ENCODE measurements around the gene BOD1L1.

Gene BOD1L1

GRCh38 chr4:13627606-13628311, at the start of gene BOD1L1 (continued):
- TF ChIP-seq ZNF623 (tag by site-specific recombination; IDR thresholded peaks at IDR 0.05) (no peak), ZNF501 (tag by site-specific recombination; IDR thresholded peaks at IDR 0.05) (peak; percentile 80), ZBTB8A (tag by site-specific recombination; IDR thresholded peaks at IDR 0.05) (peak; percentile 83), TRIM28 (IDR thresholded peaks at IDR 0.05; ENCODE audit: borderline replicate concordance, low read length) (peak; percentile 30; the same call in 1 of the 2 replicates), SP7 (tag by site-specific recombination; IDR thresholded peaks at IDR 0.05) (peak; percentile 62; the same call in 1 of the 2 replicates), ZNF707 (tag by site-specific recombination; IDR thresholded peaks at IDR 0.05) (no peak), KLF10 (tag by site-specific recombination; IDR thresholded peaks at IDR 0.05) (no peak), HOXD13 (CRISPR knock-in tag; IDR thresholded peaks at IDR 0.05; ENCODE audit: borderline replicate concordance) (no peak), ZBTB17 (tag by site-specific recombination; IDR thresholded peaks at IDR 0.05) (peak; percentile 64), SP3 (tag by site-specific recombination; IDR thresholded peaks at IDR 0.05) (peak; percentile 58), ZNF202 (tag by site-specific recombination; IDR thresholded peaks at IDR 0.05; ENCODE audit: borderline replicate concordance) (no peak), ZNF112 (tag by site-specific recombination; IDR thresholded peaks at IDR 0.05) (no peak), ZEB2 (tag by site-specific recombination; IDR thresholded peaks at IDR 0.05) (peak; percentile 82), ZNF518A (tag by site-specific recombination; conservative IDR thresholded peaks at IDR 0.05; ENCODE audit: low read depth) (peak; percentile 99), ZNF10 (tag by site-specific recombination; IDR thresholded peaks at IDR 0.05) (peak; percentile 63; the same call in 1 of the 2 replicates), ZNF76 (tag by site-specific recombination; IDR thresholded peaks at IDR 0.05; ENCODE audit: borderline replicate concordance, low read depth) (peak; percentile 94), FEZF1 (tag by site-specific recombination; IDR thresholded peaks at IDR 0.05) (peak; percentile 33; the same call in 1 of the 2 replicates), ZNF600 (tag by site-specific recombination; IDR thresholded peaks at IDR 0.05) (peak; percentile 96), SP2 (tag by site-specific recombination; IDR thresholded peaks at IDR 0.05) (peak; percentile 87), ZNF792 (tag by site-specific recombination; IDR thresholded peaks at IDR 0.05) (no peak), ZNF660 (tag by site-specific recombination; IDR thresholded peaks at IDR 0.05) (peak; percentile 63), ZNF366 (tag by site-specific recombination; conservative IDR thresholded peaks at IDR 0.05) (peak; percentile 77), REST (tag by site-specific recombination; IDR thresholded peaks at IDR 0.05) (0 out of 2 replicates have a peak, but pooled peaks have one; percentile 17), ZNF335 (tag by site-specific recombination; conservative IDR thresholded peaks at IDR 0.05) (peak; percentile 73), ZNF610 (tag by site-specific recombination; IDR thresholded peaks at IDR 0.05; ENCODE audit: borderline replicate concordance) (no peak), KLF8 (tag by site-specific recombination; IDR thresholded peaks at IDR 0.05) (peak; percentile 42; the same call in 1 of the 2 replicates)
- TF ChIP-seq, protein P1, sequence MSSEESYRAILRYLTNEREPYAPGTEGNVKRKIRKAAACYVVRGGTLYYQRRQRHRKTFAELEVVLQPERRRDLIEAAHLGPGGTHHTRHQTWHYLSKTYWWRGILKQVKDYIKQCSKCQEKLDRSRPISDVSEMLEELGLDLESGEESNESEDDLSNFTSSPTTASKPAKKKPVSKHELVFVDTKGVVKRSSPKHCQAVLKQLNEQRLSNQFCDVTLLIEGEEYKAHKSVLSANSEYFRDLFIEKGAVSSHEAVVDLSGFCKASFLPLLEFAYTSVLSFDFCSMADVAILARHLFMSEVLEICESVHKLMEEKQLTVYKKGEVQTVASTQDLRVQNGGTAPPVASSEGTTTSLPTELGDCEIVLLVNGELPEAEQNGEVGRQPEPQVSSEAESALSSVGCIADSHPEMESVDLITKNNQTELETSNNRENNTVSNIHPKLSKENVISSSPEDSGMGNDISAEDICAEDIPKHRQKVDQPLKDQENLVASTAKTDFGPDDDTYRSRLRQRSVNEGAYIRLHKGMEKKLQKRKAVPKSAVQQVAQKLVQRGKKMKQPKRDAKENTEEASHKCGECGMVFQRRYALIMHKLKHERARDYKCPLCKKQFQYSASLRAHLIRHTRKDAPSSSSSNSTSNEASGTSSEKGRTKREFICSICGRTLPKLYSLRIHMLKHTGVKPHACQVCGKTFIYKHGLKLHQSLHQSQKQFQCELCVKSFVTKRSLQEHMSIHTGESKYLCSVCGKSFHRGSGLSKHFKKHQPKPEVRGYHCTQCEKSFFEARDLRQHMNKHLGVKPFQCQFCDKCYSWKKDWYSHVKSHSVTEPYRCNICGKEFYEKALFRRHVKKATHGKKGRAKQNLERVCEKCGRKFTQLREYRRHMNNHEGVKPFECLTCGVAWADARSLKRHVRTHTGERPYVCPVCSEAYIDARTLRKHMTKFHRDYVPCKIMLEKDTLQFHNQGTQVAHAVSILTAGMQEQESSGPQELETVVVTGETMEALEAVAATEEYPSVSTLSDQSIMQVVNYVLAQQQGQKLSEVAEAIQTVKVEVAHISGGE (tag by site-specific recombination; conservative IDR thresholded peaks at IDR 0.05; ENCODE audit: low read depth): peak; percentile 95
- TF ChIP-seq, protein P2, sequence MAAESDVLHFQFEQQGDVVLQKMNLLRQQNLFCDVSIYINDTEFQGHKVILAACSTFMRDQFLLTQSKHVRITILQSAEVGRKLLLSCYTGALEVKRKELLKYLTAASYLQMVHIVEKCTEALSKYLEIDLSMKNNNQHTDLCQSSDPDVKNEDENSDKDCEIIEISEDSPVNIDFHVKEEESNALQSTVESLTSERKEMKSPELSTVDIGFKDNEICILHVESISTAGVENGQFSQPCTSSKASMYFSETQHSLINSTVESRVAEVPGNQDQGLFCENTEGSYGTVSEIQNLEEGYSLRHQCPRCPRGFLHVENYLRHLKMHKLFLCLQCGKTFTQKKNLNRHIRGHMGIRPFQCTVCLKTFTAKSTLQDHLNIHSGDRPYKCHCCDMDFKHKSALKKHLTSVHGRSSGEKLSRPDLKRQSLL (tag by site-specific recombination; IDR thresholded peaks at IDR 0.05): peak; percentile 91
